Measurements from ENCODE around the gene EIF4E2. TPM values are rescaled to one million over a fixed set of nuclear protein-coding genes. Genes with fewer than 3 reads are reported as not detected.

EIF4E2 gene
- 10 to 100 TPM; 39.2 to 40.6 TPM for total RNA-seq

- peak; percentile 91 for DNase-seq (ENCODE audit: low spot score)
- intact Hi-C loops (cut with DNase I) = loop anchor here (5.0 kb wide), 1 partner anchor 37 kb away; no protein-coding TSS in a partner anchor
- peak in 3 of 4 experiments; percentile 29 to 53 (median 50) for TF ChIP-seq CTCF (IDR thresholded peaks at IDR 0.05)
- TF ChIP-seq POLR2A (IDR thresholded peaks at IDR 0.05) = peak; percentile 87
- peak; percentile 95 for TF ChIP-seq POLR2AphosphoS5 (IDR thresholded peaks at IDR 0.05)
- H3K9me3 ChIP-seq = no peaks in the 10 kb centered on the region
- no peaks in the 10 kb centered on the region for H3K27me3 ChIP-seq (replicated peaks; ENCODE audit: insufficient read depth)
- WGBS = 1% methylated on average over 64 of the region's 81 CpGs
- peak within 1 kb of the TSS; percentile 92 to 97 for H3K4me3 ChIP-seq
- peaks cover 3% of the 10 kb centered on the region for H3K4me1 ChIP-seq (replicated peaks)
- peak within 1 kb of the TSS; percentile 96 to 97 for H3K27ac ChIP-seq
- no peaks in the 10 kb centered on the region for H3K36me3 ChIP-seq
These were observed at the start of gene EIF4E2, which contains the start of gene TIGD1 for GRCh38 chr2:232550354-232551249. TSS of gene EIF4E2 (plus strand) at chr2:232550689. CDS start at chr2:232550725, 36 bp downstream. TSS of gene TIGD1 (minus strand) at chr2:232550557. CDS start at chr2:232549882, 675 bp downstream.

GRCh38 chr2:232501331-232501771, 49.1 kb upstream of the EIF4E2 start:
- no peaks in the 10 kb centered on the region for H3K27me3 ChIP-seq (replicated peaks; ENCODE audit: insufficient read depth)
- no peaks in the 10 kb centered on the region for H3K4me1 ChIP-seq (replicated peaks)
- H3K9me3 ChIP-seq = no peaks in the 10 kb centered on the region
- H3K36me3 ChIP-seq = no peaks in the 10 kb centered on the region
- intact Hi-C loops (cut with DNase I) = no loop called here
- no peak overlapping the region for H3K4me3 ChIP-seq
- WGBS = 84% methylated on average over 9 of the region's 9 CpGs
- H3K27ac ChIP-seq = no peak overlapping the region
- TF ChIP-seq CTCF (IDR thresholded peaks at IDR 0.05) = no peak
- TF ChIP-seq POLR2AphosphoS5 (IDR thresholded peaks at IDR 0.05) = no peak
- TF ChIP-seq POLR2A (IDR thresholded peaks at IDR 0.05) = no peak
- DNase-seq (ENCODE audit: low spot score) = no peak

GRCh38 chr2:232501794-232502390, 48.6 kb upstream of the EIF4E2 start:
- no peak for DNase-seq (ENCODE audit: low spot score)
- WGBS = 67% methylated on average over 10 of the region's 10 CpGs
- no peak overlapping the region for H3K4me3 ChIP-seq
- H3K27me3 ChIP-seq (replicated peaks; ENCODE audit: insufficient read depth) = no peaks in the 10 kb centered on the region
- intact Hi-C loops (cut with DNase I) = no loop called here
- no peaks in the 10 kb centered on the region for H3K36me3 ChIP-seq
- H3K9me3 ChIP-seq = no peaks in the 10 kb centered on the region
- TF ChIP-seq CTCF (IDR thresholded peaks at IDR 0.05) (no peak), POLR2AphosphoS5 (IDR thresholded peaks at IDR 0.05) (no peak), POLR2A (IDR thresholded peaks at IDR 0.05) (no peak)
- no peaks in the 10 kb centered on the region for H3K4me1 ChIP-seq (replicated peaks)
- no peak overlapping the region for H3K27ac ChIP-seq

GRCh38 chr2:232502511-232502910, 48.0 kb upstream of the EIF4E2 start:
- WGBS = 38% methylated on average over 18 of the region's 21 CpGs
- no peaks in the 10 kb centered on the region for H3K36me3 ChIP-seq
- no peaks in the 10 kb centered on the region for H3K9me3 ChIP-seq
- peak overlapping the region in 1 of 2 donors; percentile 43 for H3K4me3 ChIP-seq
- no peak for TF ChIP-seq POLR2A (IDR thresholded peaks at IDR 0.05)
- no peak for TF ChIP-seq POLR2AphosphoS5 (IDR thresholded peaks at IDR 0.05)
- no peak for TF ChIP-seq CTCF (IDR thresholded peaks at IDR 0.05)
- no peak for DNase-seq (ENCODE audit: low spot score)
- no peaks in the 10 kb centered on the region for H3K27me3 ChIP-seq (replicated peaks; ENCODE audit: insufficient read depth)
- H3K27ac ChIP-seq = no peak overlapping the region
- H3K4me1 ChIP-seq (replicated peaks) = no peaks in the 10 kb centered on the region
- intact Hi-C loops (cut with DNase I) = no loop called here

Data from prostate gland (tissue), 2 donors.